Myocyte (in vitro differentiated cells): Measurements from ENCODE around the gene CPSF7. TPM values are rescaled to one million over a fixed set of nuclear protein-coding genes. Genes with fewer than 3 reads are reported as not detected.
"Not testable (repeated sequence)": the region's sequence is repeated elsewhere in the genome, so short reads cannot be mapped to it uniquely, and the experiment has no call there.

ENCODE experiments used
- DNase-seq: peaks from one replicate; pipeline ENCODE4 v3.0.0-alpha.2; 2012; ENCODE audit warnings: low read depth
- total RNA-seq: library from RNA; depleted of rRNA; stranded (reverse); fragments of >200 nt; gene quantifications from 2 replicates; pipeline ENCODE4 v1.2.3, GENCODE V29; 2014

Gene CPSF7
- total RNA-seq, 1 donor from 2014 or later, result 41.2 TPM

DNA sequence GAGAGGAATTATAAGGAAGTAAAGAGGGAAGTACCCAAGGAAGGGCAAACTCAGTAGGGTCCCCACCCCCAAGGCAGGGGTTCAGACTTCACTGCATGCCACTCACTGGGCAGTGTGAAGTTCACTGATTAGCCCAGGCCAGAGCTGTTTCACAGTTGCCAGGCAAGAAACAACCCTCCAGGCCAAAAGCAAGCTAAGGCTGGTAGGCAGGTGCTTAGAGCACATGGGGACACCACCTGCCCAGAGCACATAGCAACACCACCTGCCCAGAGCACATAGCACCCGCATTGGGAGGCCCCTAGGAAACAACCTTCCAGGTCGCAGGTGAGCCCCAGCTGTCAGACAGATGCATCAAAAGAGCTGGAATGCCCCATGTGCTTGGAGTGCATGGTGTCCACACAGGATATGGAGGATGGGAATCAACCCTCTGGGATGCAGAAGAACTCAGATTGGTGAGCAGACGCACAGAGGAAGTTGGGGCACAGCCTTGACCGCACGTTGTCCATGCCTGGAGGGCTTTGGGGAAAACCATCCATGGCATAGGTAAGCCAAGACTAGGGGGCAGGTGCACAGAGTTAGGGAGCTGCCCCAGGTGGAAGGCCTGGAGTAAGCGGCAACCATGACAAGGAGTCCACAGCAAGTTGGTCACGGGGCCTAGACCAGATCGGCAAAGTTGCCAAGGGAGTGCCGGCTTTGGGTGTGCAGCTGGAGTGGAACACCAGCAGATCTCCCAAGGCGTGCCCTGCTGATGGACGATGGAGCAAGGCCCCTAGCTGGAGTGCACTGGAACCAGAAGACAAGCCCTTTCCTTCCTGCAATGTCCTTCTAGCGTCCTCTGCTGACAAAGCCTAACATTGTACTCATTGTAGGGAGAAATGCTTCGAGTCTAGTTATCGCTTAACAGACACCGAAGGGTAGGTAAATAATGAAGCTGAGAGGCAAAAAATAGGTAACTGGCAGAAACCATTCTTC lies 45.2 kb downstream of the CPSF7 start:
- peak; percentile 74 for DNase-seq

GRCh38 chr11:61383859-61384258 lies 45.9 kb downstream of the CPSF7 start:
- DNase-seq, result not testable (repeated sequence)

GRCh38 chr11:61380884-61381283 lies 48.9 kb downstream of the CPSF7 start:
- no peak for DNase-seq

DNA sequence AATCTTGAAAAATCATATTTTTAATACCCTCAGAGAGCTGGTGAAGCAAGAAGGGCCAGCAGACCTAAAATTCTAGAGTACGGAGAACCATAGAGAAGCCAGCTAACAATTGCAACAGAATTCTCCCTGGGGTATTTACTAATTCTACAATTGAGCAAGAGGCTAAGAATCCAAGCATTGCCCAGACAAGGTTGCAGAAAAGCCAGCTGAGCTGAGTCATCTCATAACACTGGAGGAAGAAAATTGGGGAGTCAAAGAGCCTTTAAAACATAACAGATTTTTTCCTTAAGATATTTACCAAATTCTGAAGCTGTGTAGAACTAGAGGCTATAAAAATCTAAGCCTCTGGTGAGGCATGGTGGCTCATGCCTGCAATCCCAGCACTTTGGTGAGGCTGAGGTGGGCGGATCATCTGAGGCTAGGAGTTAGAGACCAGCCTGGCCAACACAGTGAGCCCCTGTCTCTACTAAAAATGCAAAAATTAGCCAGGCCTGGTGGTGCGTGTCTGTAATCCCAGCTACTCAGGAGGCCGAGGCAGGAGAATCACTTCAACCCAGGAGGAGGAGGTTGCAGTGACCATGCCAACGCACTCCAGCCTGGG lies 51.0 kb downstream of the CPSF7 start:
- peak; percentile 92 for DNase-seq

- DNase-seq, result peak; percentile 38
Measured at GRCh38 chr11:61377461-61378160, 52.2 kb downstream of the CPSF7 start.

DNA sequence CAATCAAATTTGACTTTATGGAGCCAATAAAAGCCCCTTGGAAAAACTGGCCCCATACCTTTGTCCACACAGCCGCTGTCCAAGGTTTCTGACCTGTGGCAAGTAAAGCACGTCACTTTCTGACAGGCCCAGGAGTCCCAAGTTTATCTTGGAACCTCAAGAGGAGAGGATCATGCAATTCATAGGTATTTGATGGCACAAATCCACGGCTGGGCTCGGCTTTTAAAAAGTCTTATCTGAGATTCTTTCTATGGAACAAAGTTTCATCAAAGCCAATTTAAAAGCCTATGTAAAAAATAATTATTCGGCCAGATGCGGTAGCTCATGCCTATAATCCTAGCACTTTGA lies 54.0 kb downstream of the CPSF7 start:
- no peak for DNase-seq

DNA sequence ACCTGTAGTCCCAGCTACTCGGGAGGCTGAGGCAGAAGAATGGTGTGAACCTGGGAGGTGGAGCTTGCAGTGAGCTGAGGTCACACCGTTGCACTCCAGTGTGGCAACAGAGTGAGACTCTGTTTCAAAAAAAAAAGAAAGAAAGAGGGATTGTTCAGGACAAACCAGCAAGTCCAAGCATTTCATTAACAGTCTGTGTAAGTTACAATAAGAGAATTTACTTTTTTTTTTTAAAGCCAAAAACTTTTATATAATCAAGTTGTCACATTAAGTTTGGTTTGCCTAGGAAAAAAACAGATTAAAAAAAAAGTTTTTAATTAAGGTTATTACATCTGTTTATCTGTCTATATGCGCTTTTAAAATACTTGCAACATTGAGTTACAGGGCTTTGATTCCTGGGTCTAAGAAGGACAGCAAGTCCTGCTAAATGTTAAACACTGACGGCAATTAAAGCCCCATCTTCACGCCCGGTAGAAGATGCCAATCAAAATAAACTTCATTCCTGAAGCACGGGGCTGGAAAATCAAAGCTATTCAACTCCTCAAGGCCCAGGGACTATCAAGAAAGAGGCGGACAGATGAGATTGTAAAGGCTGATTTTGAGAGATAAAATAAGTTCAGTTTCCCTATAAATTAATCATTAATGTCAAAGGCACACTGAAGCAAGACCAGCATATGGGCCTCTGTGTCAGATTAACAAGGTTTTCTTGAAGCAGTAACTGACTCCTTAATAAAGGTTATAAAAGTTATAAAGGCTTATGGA lies 56.9 kb downstream of the CPSF7 start:
- DNase-seq, result no peak

DNA sequence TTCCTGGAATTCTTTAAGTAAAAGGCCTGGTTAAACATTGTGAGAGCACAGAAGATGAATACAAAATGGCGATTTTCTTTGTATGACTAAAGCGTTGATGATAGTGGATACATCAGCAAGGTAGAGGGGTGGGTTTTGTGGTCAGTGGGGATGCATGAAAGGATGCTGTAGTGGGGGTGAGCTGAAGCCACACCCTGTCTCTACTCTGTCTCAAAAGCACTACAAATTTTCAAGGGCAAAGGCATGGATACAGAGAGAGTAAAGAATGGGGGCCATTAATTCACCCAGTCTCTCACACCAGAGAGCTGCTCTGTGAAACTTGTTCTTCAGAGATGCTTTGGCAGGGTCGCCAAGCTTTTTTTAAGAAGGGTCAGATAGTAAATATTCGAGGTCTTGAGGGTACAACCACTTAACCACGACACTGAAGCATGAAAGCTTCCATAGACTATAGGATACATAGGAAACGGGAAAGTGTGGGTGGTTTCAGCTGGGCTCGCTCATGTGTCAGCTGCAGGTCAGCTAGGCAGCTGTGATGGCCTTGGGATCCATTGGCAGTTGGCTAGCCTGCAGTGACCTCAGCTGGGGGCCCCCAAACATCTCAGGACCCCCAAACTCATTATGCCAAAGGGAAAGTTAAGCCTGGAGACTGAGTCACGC lies 59.3 kb downstream of the CPSF7 start:
- DNase-seq, result peak; percentile 29

GRCh38 chr11:61369372-61370348 lies 60.1 kb downstream of the CPSF7 start:
- peak; percentile 100 for DNase-seq

DNA sequence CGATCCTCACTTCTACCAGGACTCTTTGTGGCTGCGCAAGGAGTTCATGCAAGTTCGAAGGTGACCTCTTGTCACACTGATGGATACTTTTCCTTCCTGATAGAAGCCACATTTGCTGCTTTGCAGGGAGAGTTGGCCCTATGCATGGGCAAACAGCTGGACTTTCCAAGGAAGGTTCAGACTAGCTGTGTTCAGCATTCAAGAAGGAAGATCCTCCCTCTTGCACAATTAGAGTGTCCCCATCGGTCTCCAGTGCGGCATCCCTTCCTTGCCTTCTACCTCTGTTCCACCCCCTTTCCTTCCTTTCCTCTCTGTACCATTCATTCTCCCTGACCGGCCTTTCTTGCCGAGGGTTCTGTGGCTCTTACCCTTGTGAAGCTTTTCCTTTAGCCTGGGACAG lies 61.1 kb downstream of the CPSF7 start:
- no peak for DNase-seq

DNA sequence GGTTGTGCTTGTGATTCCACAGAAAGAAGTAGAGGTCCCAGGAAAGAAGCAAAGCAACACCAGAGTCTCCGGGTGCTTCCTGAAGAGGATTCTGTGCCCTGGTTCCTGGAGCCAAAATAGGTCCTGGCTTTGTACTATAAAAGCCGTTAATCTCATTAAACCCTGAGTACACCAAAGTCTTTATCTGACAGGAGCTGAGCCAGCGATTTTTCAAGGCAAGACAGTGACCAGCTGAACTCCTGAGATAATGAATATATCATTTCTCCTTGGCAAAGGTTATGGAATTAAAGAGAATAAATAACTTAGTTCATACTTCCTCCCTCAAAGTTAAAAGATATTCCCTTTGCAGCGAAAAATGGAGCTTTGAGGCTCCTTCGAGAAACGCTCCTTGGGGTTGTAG lies 62.4 kb downstream of the CPSF7 start:
- DNase-seq, result no peak

- DNase-seq, result no peak
Measured at GRCh38 chr11:61364012-61364675, 65.6 kb downstream of the CPSF7 start.

DNA sequence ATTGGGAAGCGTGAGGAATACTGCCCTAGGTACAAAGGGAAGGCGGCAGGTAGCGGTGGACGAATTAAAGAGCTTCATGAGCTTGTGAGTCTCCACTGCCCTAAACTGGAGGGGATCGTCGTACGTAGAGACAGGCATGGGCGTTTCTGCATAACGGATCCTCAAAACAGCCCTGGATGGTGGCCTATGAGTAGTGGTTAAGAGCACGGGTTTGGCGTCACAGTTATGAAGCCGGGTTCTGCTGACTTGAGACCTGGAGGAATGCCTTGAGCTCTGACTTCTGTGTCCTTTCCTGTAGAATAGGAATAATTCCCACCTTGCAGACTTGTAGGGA lies 67.3 kb downstream of the CPSF7 start:
- DNase-seq, result peak; percentile 48

- peak; percentile 93 for DNase-seq
Measured at GRCh38 chr11:61361741-61362541, 67.8 kb downstream of the CPSF7 start, which contains the start of the genes CYB561A3 and TMEM138. TSS of gene CYB561A3 (minus strand) at chr11:61361882. CDS start at chr11:61356713, 5,169 bp downstream. TSS of gene TMEM138 (plus strand) at chr11:61362374. CDS start at chr11:61364391, 2,017 bp downstream.

DNA sequence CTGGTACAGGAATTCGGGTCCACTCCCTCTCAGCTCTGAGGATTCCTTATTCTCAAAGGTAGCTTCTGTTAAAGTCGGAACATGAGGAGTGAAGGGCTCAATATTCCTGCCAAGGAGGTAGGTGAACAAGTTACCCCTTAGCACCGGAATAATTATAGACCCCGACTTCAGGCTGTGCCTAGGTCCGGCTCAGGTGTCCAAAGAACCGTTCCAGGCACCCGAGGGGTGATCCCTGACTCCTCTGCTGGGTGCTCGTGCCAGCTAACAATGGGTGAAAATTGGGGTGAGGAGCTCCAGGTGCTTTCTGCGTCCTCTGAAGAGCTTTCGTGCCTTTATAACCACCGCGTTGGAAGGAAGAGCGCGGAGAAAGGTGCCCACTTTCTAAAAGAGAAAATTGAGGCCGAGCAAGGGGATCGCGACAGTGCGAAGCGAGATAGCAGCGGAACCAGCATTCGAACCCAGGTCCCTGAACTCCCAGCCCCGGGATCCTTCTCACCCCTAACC lies 68.5 kb downstream of the CPSF7 start:
- DNase-seq, result no peak

DNA sequence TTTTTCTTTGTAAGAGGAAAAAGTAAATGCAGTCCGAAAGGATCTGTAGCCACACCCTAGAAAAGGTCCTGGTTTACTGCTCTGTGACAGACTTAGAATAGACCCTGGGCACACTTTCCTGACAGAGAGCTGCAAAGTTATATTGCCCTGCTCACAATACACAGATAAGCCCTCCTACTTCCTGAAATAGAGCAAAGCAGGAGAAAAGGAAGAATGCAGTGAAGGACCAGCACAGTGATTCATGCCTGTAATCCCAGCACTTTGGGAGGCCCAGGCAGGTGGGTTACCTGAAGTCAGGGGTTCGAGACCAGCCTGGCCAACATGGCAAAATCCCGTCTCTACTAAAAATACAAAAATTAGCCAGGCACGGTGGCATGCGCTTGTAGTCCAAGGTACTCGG lies 70.3 kb downstream of the CPSF7 start:
- no peak for DNase-seq

- DNase-seq, result no peak
Measured at GRCh38 chr11:61358566-61358965, 71.2 kb downstream of the CPSF7 start.

DNA sequence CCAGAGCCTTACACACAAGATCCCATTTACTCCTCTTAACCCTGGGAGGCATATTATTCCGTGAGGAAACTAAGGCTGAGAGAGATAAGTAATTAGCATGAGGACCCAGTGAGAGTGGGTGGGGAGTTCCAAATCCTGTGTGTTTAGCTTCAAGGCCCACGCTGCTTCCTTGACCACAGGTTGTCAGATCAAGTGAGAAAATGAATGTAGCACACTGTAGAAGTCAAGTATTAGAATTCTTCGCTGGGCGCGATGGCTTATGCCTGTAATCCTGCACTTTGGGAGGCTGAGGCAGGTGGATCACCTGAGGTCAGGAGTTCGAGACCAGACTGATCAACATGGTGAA lies 71.9 kb downstream of the CPSF7 start:
- DNase-seq, result no peak
